ELF-1 (cell line): ENCODE data around the gene NFATC2.

Source experiments
- DNase-seq: peaks from one replicate; pipeline ENCODE4 v3.0.0-alpha.2; 2016; ENCODE audit warnings: low read depth, low spot score

Gene NFATC2

GRCh38 chr20:51393571-51393970, 148.9 kb downstream of the NFATC2 start:
- DNase-seq, result peak; percentile 45

DNA sequence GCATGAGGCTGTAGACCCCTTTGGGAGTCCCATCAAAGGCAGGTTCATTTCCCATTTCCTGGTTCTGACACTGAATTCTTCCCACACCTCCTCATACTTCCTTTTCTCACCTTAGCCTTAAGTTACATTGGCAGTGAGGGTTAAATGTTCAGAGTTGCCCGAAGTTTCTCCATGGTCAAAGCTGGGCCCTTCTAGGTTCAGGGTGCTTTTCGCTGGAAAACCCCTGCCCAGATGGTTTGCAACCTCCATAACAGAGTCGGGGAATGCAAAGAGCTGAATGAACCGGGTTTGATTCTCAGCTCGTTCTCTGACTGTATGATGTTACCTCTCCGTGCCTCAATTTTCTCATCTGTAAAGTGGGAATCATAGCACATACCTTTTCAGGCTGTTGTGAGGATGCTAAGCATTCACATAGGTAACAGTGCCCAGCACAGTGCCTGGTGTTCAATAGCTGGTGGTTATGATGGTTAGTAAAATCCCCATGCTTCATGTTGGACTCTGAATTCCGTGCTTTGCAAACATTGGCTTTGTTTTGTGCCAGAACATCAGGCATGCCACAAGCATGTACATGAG, 149.8 kb downstream of the NFATC2 start:
- no peak for DNase-seq

DNA sequence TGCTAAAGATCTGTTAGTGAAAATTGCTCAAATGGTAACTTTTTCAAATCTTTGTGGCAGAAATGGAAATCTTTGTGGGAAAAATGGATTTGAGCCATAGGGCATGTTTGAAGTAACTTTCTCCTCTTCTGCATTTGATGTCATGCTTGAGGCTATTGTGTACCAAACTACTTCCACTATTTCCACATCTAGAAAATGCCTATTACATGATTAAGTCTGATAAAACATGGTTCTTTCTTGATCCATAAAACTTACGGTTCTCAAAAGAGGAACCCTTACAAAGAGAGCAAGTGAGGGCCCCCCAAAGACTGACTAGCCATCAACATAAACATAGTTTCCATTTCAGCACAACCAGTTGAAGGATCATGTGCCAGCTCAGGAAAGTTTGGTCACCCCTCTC, 150.6 kb downstream of the NFATC2 start:
- DNase-seq, result no peak

DNA sequence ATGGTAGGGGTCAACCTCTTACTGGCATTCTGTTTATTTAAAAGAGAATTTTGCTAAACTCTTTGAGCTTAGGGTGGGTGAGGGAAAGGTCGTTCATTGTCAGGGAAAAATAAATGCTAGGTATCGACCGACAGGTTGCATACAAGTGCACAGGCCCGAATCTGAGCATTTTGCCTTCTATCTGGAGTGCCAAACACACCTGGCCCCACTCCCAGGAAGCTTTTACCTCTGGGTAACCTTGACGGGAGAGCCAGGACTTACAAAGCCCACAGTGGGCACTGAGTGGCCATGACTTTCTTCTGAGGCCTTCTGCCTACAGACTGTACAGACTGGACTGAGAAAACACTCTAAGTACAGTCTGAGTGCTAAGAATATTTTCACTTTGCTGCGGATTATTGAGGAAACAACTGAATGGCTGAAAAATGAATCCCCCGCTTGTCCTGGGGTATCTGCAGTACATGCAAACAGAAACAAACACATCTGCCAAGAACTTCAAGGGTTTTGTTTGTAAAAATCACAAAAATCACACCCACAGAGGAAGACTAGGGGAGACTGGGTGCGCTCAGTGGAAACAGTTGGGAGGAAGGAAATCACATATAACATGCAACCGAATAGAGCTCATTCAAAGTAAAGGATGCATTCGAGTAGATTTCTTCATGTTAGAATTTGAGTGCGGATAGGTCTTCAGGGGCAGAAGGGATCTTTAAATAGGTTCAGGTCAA, 152.8 kb downstream of the NFATC2 start:
- no peak for DNase-seq

DNA sequence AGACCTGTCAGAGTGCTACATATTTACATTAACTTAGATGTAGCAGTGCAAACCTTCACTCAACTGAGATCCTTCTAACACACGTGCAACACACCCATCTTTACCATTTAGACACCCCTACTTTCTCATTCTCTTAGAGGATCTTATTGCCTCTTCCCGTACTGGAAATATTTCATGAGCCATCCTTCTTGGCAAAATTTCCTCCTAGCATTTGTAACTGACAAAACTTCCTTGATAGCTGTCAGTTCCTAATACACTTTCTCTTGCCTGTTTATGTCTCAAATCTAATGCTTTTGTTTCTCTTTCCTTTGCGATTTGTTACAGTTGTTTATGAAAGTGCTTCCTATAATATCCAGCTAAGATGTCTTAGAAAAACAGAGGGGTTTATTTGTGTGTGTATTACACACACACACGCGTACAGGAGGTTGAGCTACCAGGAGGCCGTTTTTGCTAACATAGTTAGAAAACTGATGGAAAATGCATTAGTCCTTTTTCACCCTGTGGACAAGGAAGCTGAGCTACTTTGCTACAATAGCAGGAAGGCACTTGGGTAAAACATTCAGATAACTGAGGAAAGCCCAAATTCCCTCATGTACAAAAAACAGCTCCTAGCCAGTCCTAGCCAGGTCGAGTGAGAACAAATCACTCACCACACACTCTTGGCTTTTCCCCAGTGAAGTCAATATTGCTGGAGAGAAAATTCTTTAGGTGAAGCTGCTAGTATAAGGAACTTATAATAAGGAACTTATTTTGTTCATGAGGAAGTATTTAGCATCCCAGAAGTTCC, 153.6 kb downstream of the NFATC2 start:
- DNase-seq, result no peak

DNA sequence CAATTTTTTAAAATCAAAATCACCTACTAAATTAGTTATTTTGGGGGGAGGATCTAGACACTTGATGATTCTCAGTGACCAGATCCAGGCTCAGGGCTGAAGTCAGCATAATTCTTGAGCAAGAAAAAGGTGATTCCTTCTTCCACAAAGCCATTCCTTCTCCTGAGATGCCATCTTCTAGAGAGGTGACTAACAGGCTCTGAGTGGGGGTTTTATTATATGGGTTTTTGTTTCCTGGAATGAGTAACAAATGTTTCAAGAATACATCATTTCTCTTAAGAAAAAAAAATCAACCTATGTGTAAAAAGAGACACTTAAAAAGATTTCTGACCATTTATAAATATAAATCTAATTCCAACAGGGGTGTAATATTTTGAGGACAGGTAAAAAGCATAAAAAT, 154.3 kb downstream of the NFATC2 start:
- no peak for DNase-seq

GRCh38 chr20:51387125-51387875, 155.2 kb downstream of the NFATC2 start:
- DNase-seq, result no peak

- no peak for DNase-seq
These were observed 155.9 kb downstream of the NFATC2 start for GRCh38 chr20:51386586-51386985.

DNA sequence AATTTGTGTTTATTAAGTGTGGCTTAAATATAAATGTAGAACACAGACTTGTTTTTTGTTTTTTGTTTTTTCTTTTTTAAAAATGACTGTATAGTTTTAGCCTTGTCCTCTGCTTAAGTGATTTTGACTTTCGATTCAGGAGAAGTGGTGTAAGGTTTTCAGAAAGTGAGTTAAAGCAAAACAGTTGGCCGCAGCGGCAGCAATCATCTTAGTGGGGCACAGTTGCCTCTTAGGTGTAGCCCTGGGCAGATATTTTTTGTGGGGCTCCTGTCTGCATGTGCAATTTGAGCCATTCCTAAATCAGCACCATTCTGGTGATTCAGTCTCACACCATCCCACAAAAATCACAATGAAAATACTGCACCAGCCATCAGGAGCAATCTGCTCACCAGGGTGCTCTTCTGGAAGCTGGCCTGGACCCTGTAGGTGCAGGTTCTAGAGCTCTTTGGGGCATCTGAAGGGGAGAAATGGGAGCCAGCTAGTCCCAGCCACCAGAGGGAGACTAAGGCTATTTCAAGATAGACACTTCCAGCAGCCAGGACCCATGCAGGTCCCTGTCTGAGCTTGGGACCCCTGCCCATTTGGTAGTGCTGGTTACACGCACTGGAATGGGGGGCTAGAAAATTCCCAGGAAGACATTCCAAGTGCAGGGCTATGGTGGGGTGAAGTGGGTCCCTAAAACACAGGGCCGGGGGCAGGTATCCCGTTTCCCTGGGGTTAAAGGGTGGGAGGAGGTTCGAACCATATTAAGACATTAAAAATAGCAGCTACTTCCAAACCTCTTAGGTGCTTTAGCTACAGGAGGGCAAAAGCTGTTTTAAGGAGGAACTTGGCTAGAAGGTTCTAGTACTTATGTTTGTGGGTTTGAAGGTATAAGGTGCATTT, 156.6 kb downstream of the NFATC2 start:
- peak; percentile 80 for DNase-seq

DNA sequence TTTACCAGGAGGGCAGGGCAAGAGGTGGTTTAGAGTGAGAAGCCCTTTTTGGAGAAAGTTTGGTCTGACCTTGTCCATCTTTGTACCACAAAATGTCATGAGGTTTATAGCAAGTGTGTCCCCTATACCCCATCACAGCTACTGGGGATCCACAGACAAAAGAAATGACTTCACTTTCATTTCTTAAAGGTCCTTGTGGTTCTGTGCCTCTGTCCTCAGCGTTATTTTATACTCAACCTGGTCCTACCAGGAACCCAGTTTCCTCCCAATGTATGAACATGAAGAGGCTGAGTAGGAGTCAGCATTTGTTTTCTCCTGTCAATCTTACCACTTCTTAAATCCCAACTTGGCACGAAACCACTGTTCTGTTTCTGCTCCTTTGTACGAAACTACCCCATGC, 157.6 kb downstream of the NFATC2 start:
- no peak for DNase-seq

DNA sequence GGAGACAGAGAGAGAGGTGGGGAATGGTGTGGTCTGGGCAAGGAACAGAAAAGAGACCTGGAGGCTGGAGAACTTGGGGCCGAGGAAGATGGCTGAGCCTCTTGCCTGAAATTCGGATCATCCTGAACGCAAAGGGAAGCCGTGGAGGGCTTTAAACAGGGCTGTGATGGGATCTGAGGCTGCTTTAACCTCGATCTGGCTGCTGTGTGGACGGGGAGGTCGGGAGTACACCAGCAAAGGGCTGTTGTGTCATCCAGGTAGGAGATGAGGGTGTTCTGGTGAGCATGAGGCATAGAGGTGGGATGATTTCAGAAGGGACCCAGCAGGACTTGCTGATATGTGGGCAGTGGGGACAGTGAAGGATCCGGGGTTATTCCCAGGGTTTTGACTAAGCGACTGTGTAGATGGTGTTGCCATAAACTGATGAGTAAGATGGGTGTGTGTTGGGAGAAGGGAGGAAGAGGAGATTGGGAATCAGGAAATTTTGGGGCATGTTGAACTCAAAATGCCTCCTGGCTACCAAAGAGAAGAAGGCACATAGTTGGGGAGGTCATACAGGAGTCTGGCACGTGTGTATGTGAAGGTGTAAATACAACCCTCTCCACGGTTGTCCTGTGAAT, 158.5 kb downstream of the NFATC2 start:
- DNase-seq, result no peak

- peak; percentile 48 for DNase-seq
These were observed 159.3 kb downstream of the NFATC2 start for GRCh38 chr20:51382986-51383821.

- no peak for DNase-seq
These were observed 160.2 kb downstream of the NFATC2 start for GRCh38 chr20:51382111-51382985.

DNA sequence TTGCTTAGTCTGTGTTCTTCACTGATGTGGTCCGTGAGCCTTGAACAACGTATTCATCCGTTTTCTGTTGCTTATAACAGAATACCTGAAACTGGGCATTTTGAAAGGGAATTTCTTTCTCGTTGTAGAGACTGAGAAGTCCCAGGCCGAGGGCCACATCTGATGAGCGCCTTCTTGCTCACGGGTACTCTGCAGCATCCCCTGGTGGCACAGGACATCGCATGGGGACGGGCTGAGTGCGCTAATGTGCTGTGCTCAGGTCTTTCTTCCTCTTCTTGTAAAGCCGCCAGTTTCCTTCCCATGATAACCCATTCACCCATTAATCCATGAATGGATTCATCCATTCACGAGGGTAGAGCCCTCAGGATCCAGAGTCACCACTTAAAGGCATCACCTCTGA, 161.0 kb downstream of the NFATC2 start:
- no peak for DNase-seq

GRCh38 chr20:51380401-51381385, 161.8 kb downstream of the NFATC2 start:
- no peak for DNase-seq

- DNase-seq, result no peak
These were observed 162.7 kb downstream of the NFATC2 start for GRCh38 chr20:51379601-51380341.
